ENCODE results near the gene TDRD1.

DNA sequence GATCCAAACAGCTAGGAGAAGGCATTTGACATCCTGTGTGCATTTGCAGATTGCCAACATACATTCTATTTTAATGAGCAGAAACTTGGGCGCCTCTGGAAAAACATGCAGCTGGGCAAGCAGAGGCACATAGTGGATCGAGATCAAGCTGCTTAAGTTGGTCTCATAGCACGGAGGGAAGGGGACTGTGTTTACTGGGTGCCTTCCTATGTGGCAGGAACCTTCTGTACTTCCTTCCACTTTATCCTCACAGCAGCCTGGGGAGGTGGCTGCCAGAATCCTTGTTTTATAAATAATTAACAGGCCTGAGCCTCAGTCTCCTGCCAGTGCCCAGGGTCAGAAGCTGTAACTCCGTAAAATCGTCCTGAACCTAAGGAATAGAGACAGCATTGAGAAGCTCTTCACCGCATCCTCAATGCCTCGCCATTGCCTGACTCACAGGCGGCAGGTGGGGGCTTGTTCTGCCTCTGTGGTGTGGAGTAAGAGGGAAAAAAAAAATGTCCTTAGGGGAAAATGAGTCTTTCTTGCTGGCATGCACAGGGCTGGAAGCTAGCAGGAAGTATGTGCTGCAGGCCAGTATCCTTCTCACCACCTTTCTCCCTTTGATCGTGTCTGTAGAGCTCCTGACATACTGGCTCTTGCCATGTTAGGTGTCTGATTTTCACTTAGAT, 66.1 kb downstream of the TDRD1 start:
- no peak for TF ChIP-seq RARB (CRISPR knock-in tag; IDR thresholded peaks at IDR 0.05)
- no peak for TF ChIP-seq ZFP3 (CRISPR knock-in tag; IDR thresholded peaks at IDR 0.05)
- no peak for TF ChIP-seq ZNF8 (CRISPR knock-in tag; IDR thresholded peaks at IDR 0.05)
- no peak for TF ChIP-seq ISL1 (CRISPR knock-in tag; IDR thresholded peaks at IDR 0.05)
- TF ChIP-seq, protein P1, sequence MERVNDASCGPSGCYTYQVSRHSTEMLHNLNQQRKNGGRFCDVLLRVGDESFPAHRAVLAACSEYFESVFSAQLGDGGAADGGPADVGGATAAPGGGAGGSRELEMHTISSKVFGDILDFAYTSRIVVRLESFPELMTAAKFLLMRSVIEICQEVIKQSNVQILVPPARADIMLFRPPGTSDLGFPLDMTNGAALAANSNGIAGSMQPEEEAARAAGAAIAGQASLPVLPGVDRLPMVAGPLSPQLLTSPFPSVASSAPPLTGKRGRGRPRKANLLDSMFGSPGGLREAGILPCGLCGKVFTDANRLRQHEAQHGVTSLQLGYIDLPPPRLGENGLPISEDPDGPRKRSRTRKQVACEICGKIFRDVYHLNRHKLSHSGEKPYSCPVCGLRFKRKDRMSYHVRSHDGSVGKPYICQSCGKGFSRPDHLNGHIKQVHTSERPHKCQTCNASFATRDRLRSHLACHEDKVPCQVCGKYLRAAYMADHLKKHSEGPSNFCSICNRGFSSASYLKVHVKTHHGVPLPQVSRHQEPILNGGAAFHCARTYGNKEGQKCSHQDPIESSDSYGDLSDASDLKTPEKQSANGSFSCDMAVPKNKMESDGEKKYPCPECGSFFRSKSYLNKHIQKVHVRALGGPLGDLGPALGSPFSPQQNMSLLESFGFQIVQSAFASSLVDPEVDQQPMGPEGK (CRISPR knock-in tag; IDR thresholded peaks at IDR 0.05; ENCODE audit: borderline replicate concordance), result no peak
- TF ChIP-seq TSHZ2 (CRISPR knock-in tag; IDR thresholded peaks at IDR 0.05), result no peak
- TF ChIP-seq, protein P2, sequence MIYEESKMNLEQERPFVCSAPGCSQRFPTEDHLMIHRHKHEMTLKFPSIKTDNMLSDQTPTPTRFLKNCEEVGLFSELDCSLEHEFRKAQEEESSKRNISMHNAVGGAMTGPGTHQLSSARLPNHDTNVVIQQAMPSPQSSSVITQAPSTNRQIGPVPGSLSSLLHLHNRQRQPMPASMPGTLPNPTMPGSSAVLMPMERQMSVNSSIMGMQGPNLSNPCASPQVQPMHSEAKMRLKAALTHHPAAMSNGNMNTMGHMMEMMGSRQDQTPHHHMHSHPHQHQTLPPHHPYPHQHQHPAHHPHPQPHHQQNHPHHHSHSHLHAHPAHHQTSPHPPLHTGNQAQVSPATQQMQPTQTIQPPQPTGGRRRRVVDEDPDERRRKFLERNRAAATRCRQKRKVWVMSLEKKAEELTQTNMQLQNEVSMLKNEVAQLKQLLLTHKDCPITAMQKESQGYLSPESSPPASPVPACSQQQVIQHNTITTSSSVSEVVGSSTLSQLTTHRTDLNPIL (CRISPR knock-in tag; IDR thresholded peaks at IDR 0.05; ENCODE audit: low read depth), result no peak
- no peak for TF ChIP-seq CSDC2 (CRISPR knock-in tag; IDR thresholded peaks at IDR 0.05)
- TF ChIP-seq ARNTL (CRISPR knock-in tag; IDR thresholded peaks at IDR 0.05; ENCODE audit: borderline replicate concordance, low read depth), result no peak
- TF ChIP-seq TOX (CRISPR knock-in tag; IDR thresholded peaks at IDR 0.05; ENCODE audit: borderline replicate concordance), result no peak
- no peak for TF ChIP-seq GLIS3 (CRISPR knock-in tag; IDR thresholded peaks at IDR 0.05)
- TF ChIP-seq OSR1 (CRISPR knock-in tag; IDR thresholded peaks at IDR 0.05), result no peak

All from SK-N-SH treated with all-trans-retinoic acid at 6 μM for 48 hours (cell line).